Stimulated activated memory B cell treated with anti-CD40 and anti-IgM and Interleukin-4, amounts not matched to agents 10 μg/mL and 1 μg/mL and 100 μg/mL, for 72 hours (primary cell): ENCODE results near the gene AK1.
"Not testable (repeated sequence)": the region's sequence is repeated elsewhere in the genome, so short reads cannot be mapped to it uniquely, and the experiment has no call there.

Source experiments
- ATAC-seq: fragments of 150-1000 bp; cut with Tn5 transposase; 2 replicates; pipeline ENCODE4 v1.10.0; 2021
- H3K27ac Mint-ChIP-seq: one replicate; pipeline ENCODE4 v1.8.0; 2022; ENCODE audit warnings: mild to moderate bottlenecking, mixed read lengths
- H3K27me3 Mint-ChIP-seq: one replicate; pipeline ENCODE4 v1.8.0; 2022; ENCODE audit warnings: mixed read lengths
- H3K36me3 Mint-ChIP-seq: one replicate; pipeline ENCODE4 v1.8.0; 2022; ENCODE audit warnings: mixed read lengths
- H3K4me1 Mint-ChIP-seq: one replicate; pipeline ENCODE4 v1.8.0; 2022; ENCODE audit warnings: mixed read lengths
- H3K4me3 Mint-ChIP-seq: one replicate; pipeline ENCODE4 v1.8.0; 2022; ENCODE audit warnings: mild to moderate bottlenecking, moderate library complexity, mixed read lengths
- H3K9me3 Mint-ChIP-seq: one replicate; pipeline ENCODE4 v1.8.0; 2022; ENCODE audit warnings: mixed read lengths

Gene AK1

GRCh38 chr9:127870153-127870491 is 7.4 kb downstream of the AK1 start:
- not testable (repeated sequence) for ATAC-seq, H3K36me3 Mint-ChIP-seq, H3K27ac Mint-ChIP-seq, H3K27me3 Mint-ChIP-seq, H3K9me3 Mint-ChIP-seq, H3K4me3 Mint-ChIP-seq
- peaks cover 20% of the 10 kb centered on the region for H3K4me1 Mint-ChIP-seq

GRCh38 chr9:127869310-127870152 is 7.9 kb downstream of the AK1 start:
- Mint-ChIP-seq H3K4me3 (no peak overlapping the region), H3K4me1 (peaks cover 25% of the 10 kb centered on the region), H3K9me3 (no peaks in the 10 kb centered on the region), H3K27ac (no peak overlapping the region), H3K27me3 (no peaks in the 10 kb centered on the region), H3K36me3 (no peaks in the 10 kb centered on the region)
- ATAC-seq, result peak; percentile 80

- ATAC-seq, result no peak
- Mint-ChIP-seq H3K9me3 (no peaks in the 10 kb centered on the region), H3K27me3 (no peaks in the 10 kb centered on the region), H3K4me3 (no peak overlapping the region), H3K4me1 (peaks cover 25% of the 10 kb centered on the region), H3K36me3 (no peaks in the 10 kb centered on the region), H3K27ac (peak overlapping the region; percentile 26)
Observed at GRCh38 chr9:127868278-127868902, 9.1 kb downstream of the AK1 start.

GRCh38 chr9:127867356-127868277 is 9.9 kb downstream of the AK1 start:
- ATAC-seq, result no peak
- H3K4me3 Mint-ChIP-seq, result no peak overlapping the region
- no peak overlapping the region for H3K27ac Mint-ChIP-seq
- peaks cover 31% of the 10 kb centered on the region for H3K4me1 Mint-ChIP-seq
- no peaks in the 10 kb centered on the region for H3K9me3 Mint-ChIP-seq
- no peaks in the 10 kb centered on the region for H3K27me3 Mint-ChIP-seq
- no peaks in the 10 kb centered on the region for H3K36me3 Mint-ChIP-seq

- peak; percentile 64 for ATAC-seq
- Mint-ChIP-seq H3K9me3 (no peaks in the 10 kb centered on the region), H3K27ac (peak overlapping the region; percentile 1), H3K27me3 (no peaks in the 10 kb centered on the region), H3K4me1 (peaks cover 42% of the 10 kb centered on the region), H3K4me3 (no peak overlapping the region), H3K36me3 (no peaks in the 10 kb centered on the region)
Observed at GRCh38 chr9:127866535-127866934, 10.9 kb downstream of the AK1 start.

GRCh38 chr9:127865645-127866464 is 11.6 kb downstream of the AK1 start:
- H3K4me3 Mint-ChIP-seq, result no peak overlapping the region
- peak overlapping the region; percentile 82 for H3K27ac Mint-ChIP-seq

GRCh38 chr9:127863191-127863621 is 14.3 kb downstream of the AK1 start:
- H3K4me1 Mint-ChIP-seq, result peaks cover 56% of the 10 kb centered on the region
- ATAC-seq, result no peak
- H3K9me3 Mint-ChIP-seq, result no peaks in the 10 kb centered on the region
- H3K4me3 Mint-ChIP-seq, result no peak overlapping the region
- H3K27ac Mint-ChIP-seq, result peak overlapping the region; percentile 94
- no peaks in the 10 kb centered on the region for H3K36me3 Mint-ChIP-seq
- H3K27me3 Mint-ChIP-seq, result no peaks in the 10 kb centered on the region

More at GRCh38 chr9:127865645-127866464, 11.6 kb downstream of the AK1 start:
- Mint-ChIP-seq H3K36me3 (no peaks in the 10 kb centered on the region), H3K4me1 (peaks cover 49% of the 10 kb centered on the region), H3K27me3 (no peaks in the 10 kb centered on the region), H3K9me3 (no peaks in the 10 kb centered on the region)
- ATAC-seq, result no peak

- peak; percentile 80 for ATAC-seq
- Mint-ChIP-seq H3K9me3 (no peaks in the 10 kb centered on the region), H3K4me3 (no peak overlapping the region), H3K27ac (peak overlapping the region; percentile 94), H3K4me1 (peaks cover 61% of the 10 kb centered on the region), H3K36me3 (no peaks in the 10 kb centered on the region), H3K27me3 (no peaks in the 10 kb centered on the region)
Observed at GRCh38 chr9:127862075-127863011, 15.1 kb downstream of the AK1 start.

- Mint-ChIP-seq H3K4me3 (no peak overlapping the region), H3K27ac (peak overlapping the region; percentile 94), H3K4me1 (peaks cover 54% of the 10 kb centered on the region), H3K36me3 (no peaks in the 10 kb centered on the region), H3K27me3 (no peaks in the 10 kb centered on the region), H3K9me3 (no peaks in the 10 kb centered on the region)
- ATAC-seq, result no peak
Observed at GRCh38 chr9:127860779-127861178, 16.7 kb downstream of the AK1 start.

- Mint-ChIP-seq H3K9me3 (no peaks in the 10 kb centered on the region), H3K27me3 (no peaks in the 10 kb centered on the region), H3K4me1 (peaks cover 51% of the 10 kb centered on the region), H3K36me3 (no peaks in the 10 kb centered on the region), H3K4me3 (no peak overlapping the region), H3K27ac (peak overlapping the region; percentile 94)
- ATAC-seq, result no peak
Observed at GRCh38 chr9:127860260-127860659, 17.2 kb downstream of the AK1 start.

- H3K36me3 Mint-ChIP-seq, result no peaks in the 10 kb centered on the region
- H3K4me3 Mint-ChIP-seq, result no peak overlapping the region
- H3K27me3 Mint-ChIP-seq, result no peaks in the 10 kb centered on the region
- ATAC-seq, result no peak
- peaks cover 49% of the 10 kb centered on the region for H3K4me1 Mint-ChIP-seq
- no peaks in the 10 kb centered on the region for H3K9me3 Mint-ChIP-seq
- H3K27ac Mint-ChIP-seq, result peak overlapping the region; percentile 77
Observed at GRCh38 chr9:127858041-127858512, 19.4 kb downstream of the AK1 start.

- Mint-ChIP-seq H3K9me3 (no peaks in the 10 kb centered on the region), H3K4me3 (no peak overlapping the region)
Observed at GRCh38 chr9:127857278-127857677, 20.2 kb downstream of the AK1 start.

GRCh38 chr9:127856729-127857116 is 20.8 kb downstream of the AK1 start:
- Mint-ChIP-seq H3K27me3 (no peaks in the 10 kb centered on the region), H3K9me3 (no peaks in the 10 kb centered on the region), H3K36me3 (no peaks in the 10 kb centered on the region), H3K4me3 (no peak overlapping the region), H3K27ac (no peak overlapping the region), H3K4me1 (peaks cover 36% of the 10 kb centered on the region)
- no peak for ATAC-seq

More at GRCh38 chr9:127857278-127857677, 20.2 kb downstream of the AK1 start:
- Mint-ChIP-seq H3K4me1 (peaks cover 41% of the 10 kb centered on the region), H3K27me3 (no peaks in the 10 kb centered on the region), H3K36me3 (no peaks in the 10 kb centered on the region), H3K27ac (no peak overlapping the region)
- ATAC-seq, result no peak
